Measurements from ENCODE around the gene CNTNAP5. TPM values are rescaled to one million over a fixed set of nuclear protein-coding genes. Genes with fewer than 3 reads are reported as not detected.

Gene CNTNAP5
- total RNA-seq, 1 donor from 2014 or later = 22.0 TPM

DNA sequence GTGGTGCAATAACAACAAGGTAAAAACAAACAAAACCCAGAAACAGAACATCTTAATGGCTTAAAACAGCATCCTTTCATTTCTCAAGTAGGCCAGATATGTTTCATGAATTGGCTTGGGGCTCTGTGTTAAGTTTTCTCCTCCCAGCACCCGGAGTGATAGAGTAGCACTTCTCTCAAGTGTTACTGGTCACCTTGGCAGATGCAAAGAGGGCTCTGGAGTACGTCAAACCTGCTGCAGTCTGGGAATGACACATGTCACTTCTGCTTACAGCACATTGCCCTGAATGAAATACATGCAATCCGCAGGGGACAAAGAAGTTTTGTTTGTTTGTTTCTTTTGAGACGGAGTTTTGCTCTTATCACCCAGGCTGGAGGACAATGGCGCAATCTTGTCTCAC, 639.3 kb downstream of the CNTNAP5 start:
- TF ChIP-seq, protein P1, sequence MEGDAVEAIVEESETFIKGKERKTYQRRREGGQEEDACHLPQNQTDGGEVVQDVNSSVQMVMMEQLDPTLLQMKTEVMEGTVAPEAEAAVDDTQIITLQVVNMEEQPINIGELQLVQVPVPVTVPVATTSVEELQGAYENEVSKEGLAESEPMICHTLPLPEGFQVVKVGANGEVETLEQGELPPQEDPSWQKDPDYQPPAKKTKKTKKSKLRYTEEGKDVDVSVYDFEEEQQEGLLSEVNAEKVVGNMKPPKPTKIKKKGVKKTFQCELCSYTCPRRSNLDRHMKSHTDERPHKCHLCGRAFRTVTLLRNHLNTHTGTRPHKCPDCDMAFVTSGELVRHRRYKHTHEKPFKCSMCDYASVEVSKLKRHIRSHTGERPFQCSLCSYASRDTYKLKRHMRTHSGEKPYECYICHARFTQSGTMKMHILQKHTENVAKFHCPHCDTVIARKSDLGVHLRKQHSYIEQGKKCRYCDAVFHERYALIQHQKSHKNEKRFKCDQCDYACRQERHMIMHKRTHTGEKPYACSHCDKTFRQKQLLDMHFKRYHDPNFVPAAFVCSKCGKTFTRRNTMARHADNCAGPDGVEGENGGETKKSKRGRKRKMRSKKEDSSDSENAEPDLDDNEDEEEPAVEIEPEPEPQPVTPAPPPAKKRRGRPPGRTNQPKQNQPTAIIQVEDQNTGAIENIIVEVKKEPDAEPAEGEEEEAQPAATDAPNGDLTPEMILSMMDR (IDR thresholded peaks at IDR 0.05; ENCODE audit: partially characterized antibody, unreplicated experiment) = no peak
- peaks cover 2% of the 10 kb centered on the region for H3K9me3 Mint-ChIP-seq (ENCODE audit: unreplicated experiment)
- H3K27ac Mint-ChIP-seq (ENCODE audit: unreplicated experiment) = no peak overlapping the region
- no peaks in the 10 kb centered on the region for H3K27me3 Mint-ChIP-seq (ENCODE audit: unreplicated experiment)
- H3K36me3 Mint-ChIP-seq (ENCODE audit: unreplicated experiment) = no peaks in the 10 kb centered on the region
- no peak for DNase-seq
- no peak overlapping the region for H3K4me3 Mint-ChIP-seq (ENCODE audit: unreplicated experiment)
- H3K4me1 Mint-ChIP-seq (ENCODE audit: low read depth, unreplicated experiment) = peaks cover 13% of the 10 kb centered on the region

- no peak overlapping the region for H3K4me3 Mint-ChIP-seq (ENCODE audit: unreplicated experiment)
- H3K27ac Mint-ChIP-seq (ENCODE audit: unreplicated experiment) = no peak overlapping the region
- TF ChIP-seq, protein P1 (IDR thresholded peaks at IDR 0.05; ENCODE audit: partially characterized antibody, unreplicated experiment) = no peak
- peaks cover 2% of the 10 kb centered on the region for H3K9me3 Mint-ChIP-seq (ENCODE audit: unreplicated experiment)
- no peaks in the 10 kb centered on the region for H3K27me3 Mint-ChIP-seq (ENCODE audit: unreplicated experiment)
- DNase-seq = no peak
- no peaks in the 10 kb centered on the region for H3K36me3 Mint-ChIP-seq (ENCODE audit: unreplicated experiment)
- H3K4me1 Mint-ChIP-seq (ENCODE audit: low read depth, unreplicated experiment) = peaks cover 13% of the 10 kb centered on the region
These were observed 641.9 kb downstream of the CNTNAP5 start for GRCh38 chr2:124666976-124667375.

- TF ChIP-seq, protein P1 (IDR thresholded peaks at IDR 0.05; ENCODE audit: partially characterized antibody, unreplicated experiment) = no peak
These were observed 643.1 kb downstream of the CNTNAP5 start for GRCh38 chr2:124668161-124668560.

DNA sequence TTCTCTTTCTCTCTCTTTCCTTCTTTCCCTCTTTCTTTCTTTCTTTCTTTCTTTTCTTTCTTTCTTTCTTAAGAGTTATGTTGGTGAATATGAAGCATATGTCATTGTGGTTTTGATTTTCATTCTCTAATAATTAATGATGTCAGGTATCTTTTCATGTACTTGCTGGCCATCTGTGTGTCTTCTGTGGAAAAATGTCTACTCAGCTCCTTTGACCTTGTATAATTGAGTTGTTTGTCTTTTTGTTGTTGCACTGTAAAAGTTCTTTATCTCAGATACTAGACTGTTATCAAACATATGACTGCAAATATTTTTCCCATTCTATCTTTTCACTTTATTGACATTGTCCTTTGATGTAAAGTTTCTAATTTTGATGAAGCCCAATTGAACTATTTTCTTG, 645.1 kb downstream of the CNTNAP5 start:
- no peak overlapping the region for H3K4me3 Mint-ChIP-seq (ENCODE audit: unreplicated experiment)
- peaks cover 2% of the 10 kb centered on the region for H3K9me3 Mint-ChIP-seq (ENCODE audit: unreplicated experiment)
- H3K27ac Mint-ChIP-seq (ENCODE audit: unreplicated experiment) = no peak overlapping the region
- TF ChIP-seq, protein P1 (IDR thresholded peaks at IDR 0.05; ENCODE audit: partially characterized antibody, unreplicated experiment) = no peak
- H3K36me3 Mint-ChIP-seq (ENCODE audit: unreplicated experiment) = no peaks in the 10 kb centered on the region
- H3K4me1 Mint-ChIP-seq (ENCODE audit: low read depth, unreplicated experiment) = peaks cover 9% of the 10 kb centered on the region
- DNase-seq = no peak
- no peaks in the 10 kb centered on the region for H3K27me3 Mint-ChIP-seq (ENCODE audit: unreplicated experiment)

More at GRCh38 chr2:124668161-124668560, 643.1 kb downstream of the CNTNAP5 start:
- H3K27ac Mint-ChIP-seq (ENCODE audit: unreplicated experiment) = peak overlapping the region; percentile 26
- no peak overlapping the region for H3K4me3 Mint-ChIP-seq (ENCODE audit: unreplicated experiment)
- no peaks in the 10 kb centered on the region for H3K36me3 Mint-ChIP-seq (ENCODE audit: unreplicated experiment)
- H3K9me3 Mint-ChIP-seq (ENCODE audit: unreplicated experiment) = peaks cover 2% of the 10 kb centered on the region
- no peak for DNase-seq
- H3K27me3 Mint-ChIP-seq (ENCODE audit: unreplicated experiment) = no peaks in the 10 kb centered on the region
- peaks cover 11% of the 10 kb centered on the region for H3K4me1 Mint-ChIP-seq (ENCODE audit: low read depth, unreplicated experiment)

DNA sequence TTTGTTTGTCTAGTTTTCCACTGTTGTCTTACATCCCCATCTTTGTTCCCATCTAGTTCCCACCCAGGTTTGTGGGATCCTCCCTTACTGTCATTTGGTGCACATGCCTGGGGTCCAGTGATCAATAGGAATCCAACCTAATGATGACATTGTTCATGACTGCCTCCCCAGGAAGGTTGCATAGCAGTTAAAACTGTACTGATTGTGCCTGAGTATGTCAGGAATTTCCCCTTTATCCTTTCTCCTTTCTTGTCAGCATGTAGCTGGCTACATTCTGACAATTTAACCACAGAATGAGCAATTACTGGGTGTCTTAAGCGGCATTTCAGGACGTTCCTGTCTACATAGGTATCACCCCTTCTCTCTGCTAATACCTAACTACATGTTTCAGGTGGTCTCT, 653.0 kb downstream of the CNTNAP5 start:
- TF ChIP-seq, protein P1 (IDR thresholded peaks at IDR 0.05; ENCODE audit: partially characterized antibody, unreplicated experiment) = no peak
- peaks cover 7% of the 10 kb centered on the region for H3K36me3 Mint-ChIP-seq (ENCODE audit: unreplicated experiment)
- no peak overlapping the region for H3K4me3 Mint-ChIP-seq (ENCODE audit: unreplicated experiment)
- no peak overlapping the region for H3K27ac Mint-ChIP-seq (ENCODE audit: unreplicated experiment)
- H3K27me3 Mint-ChIP-seq (ENCODE audit: unreplicated experiment) = no peaks in the 10 kb centered on the region
- peaks cover 4% of the 10 kb centered on the region for H3K4me1 Mint-ChIP-seq (ENCODE audit: low read depth, unreplicated experiment)
- peaks cover 2% of the 10 kb centered on the region for H3K9me3 Mint-ChIP-seq (ENCODE audit: unreplicated experiment)
- no peak for DNase-seq
